Measurements from ENCODE around the gene PCSK4.

DNA sequence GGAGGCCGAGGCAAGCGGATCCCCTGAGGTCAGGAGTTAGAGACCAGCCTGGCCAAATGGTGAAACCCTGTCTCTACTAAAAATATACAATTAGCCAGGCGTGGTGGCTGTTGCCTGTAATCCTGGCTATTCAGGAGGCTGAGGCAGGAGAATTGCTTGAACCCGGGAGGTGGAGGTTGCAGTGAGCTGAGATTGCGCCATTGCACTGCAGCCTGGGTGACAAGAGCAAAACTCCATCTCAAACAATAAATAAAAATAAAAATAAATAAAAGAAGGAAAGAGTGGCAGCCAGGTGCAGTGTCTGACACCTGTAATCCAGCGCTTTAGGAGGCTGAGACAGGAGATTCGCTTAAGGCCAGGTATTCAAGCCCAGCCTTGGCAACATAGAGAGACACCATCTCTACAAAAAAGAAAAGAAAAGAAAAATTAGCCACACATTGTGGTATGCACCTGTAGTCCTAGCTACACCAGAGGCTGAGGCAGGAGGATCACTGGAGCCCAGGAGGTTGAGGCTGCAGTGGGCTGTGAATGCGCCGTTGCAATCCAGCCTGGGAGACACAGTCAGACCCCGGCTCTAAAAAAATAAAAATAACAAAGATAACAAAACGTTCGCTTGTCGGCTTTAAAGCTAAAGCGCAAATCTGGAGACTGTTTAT lies 12.4 kb upstream of the PCSK4 start:
- TF ChIP-seq, protein P1, sequence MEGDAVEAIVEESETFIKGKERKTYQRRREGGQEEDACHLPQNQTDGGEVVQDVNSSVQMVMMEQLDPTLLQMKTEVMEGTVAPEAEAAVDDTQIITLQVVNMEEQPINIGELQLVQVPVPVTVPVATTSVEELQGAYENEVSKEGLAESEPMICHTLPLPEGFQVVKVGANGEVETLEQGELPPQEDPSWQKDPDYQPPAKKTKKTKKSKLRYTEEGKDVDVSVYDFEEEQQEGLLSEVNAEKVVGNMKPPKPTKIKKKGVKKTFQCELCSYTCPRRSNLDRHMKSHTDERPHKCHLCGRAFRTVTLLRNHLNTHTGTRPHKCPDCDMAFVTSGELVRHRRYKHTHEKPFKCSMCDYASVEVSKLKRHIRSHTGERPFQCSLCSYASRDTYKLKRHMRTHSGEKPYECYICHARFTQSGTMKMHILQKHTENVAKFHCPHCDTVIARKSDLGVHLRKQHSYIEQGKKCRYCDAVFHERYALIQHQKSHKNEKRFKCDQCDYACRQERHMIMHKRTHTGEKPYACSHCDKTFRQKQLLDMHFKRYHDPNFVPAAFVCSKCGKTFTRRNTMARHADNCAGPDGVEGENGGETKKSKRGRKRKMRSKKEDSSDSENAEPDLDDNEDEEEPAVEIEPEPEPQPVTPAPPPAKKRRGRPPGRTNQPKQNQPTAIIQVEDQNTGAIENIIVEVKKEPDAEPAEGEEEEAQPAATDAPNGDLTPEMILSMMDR (conservative IDR thresholded peaks at IDR 0.05), result no peak
- no peak for TF ChIP-seq ZFX (IDR thresholded peaks at IDR 0.05)

Data from C4-2B (cell line).